ENCODE data around the gene GALNT10.

GRCh38 chr5:154203798-154204578 lies 13.5 kb downstream of the GALNT10 start:
- no peak for TF ChIP-seq POLR2A (IDR thresholded peaks at IDR 0.05)
- TF ChIP-seq, protein P1, sequence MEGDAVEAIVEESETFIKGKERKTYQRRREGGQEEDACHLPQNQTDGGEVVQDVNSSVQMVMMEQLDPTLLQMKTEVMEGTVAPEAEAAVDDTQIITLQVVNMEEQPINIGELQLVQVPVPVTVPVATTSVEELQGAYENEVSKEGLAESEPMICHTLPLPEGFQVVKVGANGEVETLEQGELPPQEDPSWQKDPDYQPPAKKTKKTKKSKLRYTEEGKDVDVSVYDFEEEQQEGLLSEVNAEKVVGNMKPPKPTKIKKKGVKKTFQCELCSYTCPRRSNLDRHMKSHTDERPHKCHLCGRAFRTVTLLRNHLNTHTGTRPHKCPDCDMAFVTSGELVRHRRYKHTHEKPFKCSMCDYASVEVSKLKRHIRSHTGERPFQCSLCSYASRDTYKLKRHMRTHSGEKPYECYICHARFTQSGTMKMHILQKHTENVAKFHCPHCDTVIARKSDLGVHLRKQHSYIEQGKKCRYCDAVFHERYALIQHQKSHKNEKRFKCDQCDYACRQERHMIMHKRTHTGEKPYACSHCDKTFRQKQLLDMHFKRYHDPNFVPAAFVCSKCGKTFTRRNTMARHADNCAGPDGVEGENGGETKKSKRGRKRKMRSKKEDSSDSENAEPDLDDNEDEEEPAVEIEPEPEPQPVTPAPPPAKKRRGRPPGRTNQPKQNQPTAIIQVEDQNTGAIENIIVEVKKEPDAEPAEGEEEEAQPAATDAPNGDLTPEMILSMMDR (IDR thresholded peaks at IDR 0.05): no peak

Measured in body of pancreas (tissue), 4 donors.